ENCODE results near the gene SUN1.

Gene SUN1

DNA sequence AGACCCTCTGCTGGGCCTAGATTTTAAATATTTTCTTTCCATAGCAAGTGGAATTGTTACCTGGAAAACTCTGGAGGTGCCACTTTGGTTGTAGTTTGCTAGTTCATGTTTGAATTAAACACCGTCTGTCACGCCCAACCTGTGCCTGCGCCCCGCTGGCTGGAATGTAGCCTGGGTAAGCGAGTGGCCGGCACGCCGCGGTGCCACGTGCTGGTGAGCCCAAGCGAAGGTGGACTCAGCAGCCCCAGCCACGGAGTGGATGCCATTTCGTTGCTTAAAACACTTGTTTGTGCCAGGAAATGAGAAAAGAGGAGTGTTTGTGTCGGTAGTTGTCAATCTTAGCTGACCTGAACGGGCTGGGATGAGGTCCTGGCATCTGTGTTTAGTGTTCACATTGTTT lies 46.8 kb downstream of the SUN1 start:
- DNase-seq (ENCODE audit: low read depth), result no peak

DNA sequence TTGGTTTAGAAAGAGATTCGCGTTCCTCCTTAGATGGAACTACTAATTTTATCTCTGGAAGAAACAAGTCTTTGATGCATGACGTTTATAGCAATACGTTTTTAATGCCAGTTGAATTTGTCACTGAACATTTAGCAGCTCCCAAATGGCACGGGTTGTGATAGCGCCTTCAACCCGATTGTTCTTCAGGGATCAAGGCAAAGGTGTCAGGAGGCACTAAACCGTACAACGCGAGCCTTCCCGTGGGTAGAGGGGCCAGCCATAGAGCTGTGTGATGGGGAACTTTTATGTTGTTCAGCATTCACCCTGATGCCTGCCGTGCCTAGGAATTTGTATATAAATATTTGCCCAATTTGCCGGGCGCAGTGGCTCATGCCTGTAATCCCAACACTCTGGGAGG lies 47.4 kb downstream of the SUN1 start:
- DNase-seq (ENCODE audit: low read depth), result no peak

DNA sequence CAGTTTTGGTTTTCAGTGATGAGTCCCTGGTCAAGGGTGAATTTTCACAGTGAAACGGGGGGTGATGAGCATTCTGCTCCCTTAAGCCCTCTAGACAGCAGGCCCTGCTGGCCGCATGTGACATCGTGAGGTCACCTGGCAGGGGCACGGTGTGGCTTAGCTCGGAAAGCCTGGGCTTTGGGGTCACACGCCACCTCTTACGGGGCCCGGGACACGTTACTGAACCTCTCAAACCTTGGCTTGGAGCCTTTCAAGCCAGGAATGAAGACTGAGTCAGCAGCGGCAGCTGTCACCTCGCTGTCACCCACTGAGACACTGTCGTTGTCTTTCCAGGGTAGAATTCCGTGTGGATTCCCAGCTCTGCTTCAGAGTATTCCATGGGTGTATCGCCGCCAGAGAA lies 48.2 kb downstream of the SUN1 start:
- no peak for DNase-seq (ENCODE audit: low read depth)

DNA sequence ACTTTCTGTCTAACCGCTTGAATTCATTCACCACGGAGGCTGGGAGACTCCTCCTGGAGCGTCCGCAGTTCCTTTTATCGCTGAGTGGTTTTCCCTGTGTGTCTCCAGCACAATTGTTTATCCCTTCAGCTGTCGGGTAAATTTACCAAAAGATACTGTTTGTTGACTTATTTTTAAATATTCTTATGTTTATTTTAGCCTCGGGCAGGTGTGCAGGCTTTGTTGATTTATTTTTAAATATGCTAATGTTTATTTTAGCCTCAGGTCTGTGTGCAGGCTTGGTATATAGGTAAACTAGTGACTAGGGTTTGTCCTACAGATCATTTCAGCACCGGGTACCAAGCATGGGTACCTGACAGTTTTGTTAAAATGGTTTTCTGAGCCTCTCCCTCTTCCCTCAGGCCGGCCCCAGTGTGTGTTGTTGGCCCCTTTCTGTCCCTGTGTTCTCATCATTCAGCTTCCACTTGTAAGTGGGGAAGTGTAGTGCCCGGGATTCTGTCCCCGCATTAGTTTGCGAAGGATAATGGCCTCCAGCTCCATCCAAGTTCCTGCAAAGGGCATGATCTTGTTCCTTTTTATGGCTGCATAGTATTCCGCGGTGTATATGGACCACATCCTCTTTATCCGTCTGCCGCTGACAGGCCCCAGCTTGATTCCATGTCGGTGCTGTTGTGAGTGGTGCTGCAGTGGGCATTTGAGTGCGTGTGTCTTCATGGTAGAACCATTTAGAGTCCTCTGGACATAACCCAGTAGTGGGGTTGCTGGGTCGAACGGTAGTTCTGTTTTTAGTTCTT lies 49.4 kb downstream of the SUN1 start:
- DNase-seq (ENCODE audit: low read depth), result no peak

DNA sequence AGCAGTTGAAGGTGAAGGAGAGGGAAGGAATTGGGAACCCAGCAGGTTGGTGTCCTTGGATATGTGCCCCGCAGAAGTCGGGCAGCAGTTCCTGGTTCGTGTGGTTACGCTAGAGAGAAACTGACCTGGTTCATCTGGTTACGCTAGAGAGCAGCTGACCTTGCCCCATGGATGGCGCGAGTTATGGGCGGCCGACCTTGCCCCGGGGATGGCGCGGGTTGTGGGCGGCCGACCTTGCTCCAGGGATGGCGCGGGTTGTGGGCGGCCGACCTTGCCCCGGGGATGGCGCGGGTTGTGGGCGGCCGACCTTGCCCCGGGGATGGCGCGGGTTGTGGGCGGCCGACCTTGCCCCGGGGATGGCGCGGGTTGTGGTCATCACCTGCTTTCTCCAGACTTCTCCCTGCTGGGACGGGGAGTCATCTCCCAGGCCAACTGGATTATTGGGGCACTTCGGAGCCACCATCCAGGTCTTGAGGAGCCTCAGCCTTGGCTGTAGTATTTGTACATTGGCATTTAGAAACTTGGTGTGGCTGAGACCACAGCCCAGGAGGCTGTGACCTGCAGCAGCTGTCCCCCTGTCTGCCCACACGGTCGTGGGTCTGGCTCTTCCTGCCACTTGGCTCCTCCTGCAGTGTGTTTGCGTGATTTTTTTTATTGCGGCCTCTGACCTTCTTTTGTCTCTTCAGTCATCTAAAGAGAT lies 50.2 kb downstream of the SUN1 start:
- DNase-seq (ENCODE audit: low read depth), result no peak

DNA sequence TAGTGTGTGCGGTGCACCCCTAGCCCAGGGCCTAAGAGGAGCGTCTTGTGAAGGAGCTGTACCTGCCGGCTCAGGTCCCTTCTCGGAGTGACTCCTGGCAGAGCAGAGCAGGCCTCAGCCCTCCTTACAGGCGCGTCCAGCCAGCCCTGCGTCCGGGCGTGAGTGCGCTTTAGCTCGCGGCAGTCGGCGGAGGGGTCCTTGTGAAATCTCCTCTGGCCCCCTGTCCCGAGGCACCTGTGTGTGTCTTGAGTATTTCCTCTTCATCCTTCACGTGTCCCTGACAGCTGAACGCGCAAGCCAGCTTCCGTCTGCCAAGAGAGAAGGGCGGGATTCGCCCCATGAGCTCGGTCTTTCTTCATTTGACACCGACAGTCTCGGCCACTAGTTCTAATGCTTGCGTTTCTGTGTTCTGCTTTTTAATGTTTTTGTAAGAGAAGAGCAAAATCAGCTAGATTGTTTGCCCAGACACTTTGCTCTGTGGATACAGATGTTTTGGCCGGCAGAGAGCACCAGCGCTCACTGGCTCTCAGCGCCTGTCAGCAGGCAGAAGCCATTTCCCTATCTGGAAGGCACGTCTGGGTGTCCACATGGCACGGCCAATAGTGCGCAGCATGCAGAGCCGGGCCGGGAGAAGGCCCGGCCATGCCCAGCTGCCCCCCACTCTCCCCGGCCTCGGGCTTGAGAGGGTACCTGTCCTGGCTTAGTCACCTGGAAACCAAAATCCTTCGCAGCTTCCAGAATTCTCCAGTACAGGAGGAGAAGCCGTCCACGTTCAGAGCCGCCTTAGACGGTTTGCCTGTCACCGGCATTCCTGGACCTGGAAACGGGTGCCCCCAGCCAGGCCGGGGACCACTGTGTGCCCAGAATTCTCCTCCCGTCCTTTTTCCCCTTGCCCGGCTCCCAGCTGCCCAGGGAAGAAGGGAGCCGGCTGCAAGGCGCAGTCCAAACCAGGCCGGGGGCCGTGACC lies 51.1 kb downstream of the SUN1 start:
- no peak for DNase-seq (ENCODE audit: low read depth)

DNA sequence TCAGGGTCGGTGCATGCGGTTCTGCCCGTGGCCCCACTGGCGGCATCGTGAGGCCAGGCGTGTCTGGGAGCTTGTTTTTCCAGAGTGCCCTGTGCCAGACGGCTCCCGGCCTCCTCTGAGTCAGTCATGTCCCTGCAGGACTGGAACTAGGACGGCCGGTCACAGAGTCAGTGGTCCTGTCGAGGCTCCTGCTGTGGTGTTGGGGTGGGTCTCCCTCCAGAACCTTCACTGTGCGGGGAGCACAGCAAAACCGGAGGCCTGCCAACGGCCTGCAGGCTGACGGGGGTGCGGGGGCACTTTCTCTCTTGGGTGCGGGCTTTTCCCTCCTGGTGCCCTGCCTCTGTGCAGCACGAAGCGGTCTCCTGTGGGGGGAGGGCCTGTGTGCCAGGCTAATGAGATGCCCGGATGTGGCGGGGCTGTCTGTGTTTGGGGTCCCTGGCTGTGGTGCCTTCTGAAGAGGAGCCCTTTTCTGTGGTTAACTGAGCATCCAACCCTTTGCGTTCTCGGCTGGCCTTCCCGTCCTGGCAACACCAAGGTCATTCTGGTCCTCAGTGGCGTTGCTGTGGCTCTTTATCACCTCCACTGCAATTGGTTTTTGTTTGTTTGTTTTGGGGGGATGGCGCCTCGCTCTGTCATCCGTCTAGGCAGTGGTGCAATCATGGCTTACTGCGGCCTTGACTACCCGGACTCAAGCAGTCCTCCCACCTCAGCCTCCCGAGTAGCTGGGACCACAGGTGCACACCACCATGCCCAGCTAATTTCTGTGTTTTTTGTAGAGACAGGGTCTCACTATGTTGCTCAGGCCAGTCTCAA lies 52.1 kb downstream of the SUN1 start:
- no peak for DNase-seq (ENCODE audit: low read depth)

DNA sequence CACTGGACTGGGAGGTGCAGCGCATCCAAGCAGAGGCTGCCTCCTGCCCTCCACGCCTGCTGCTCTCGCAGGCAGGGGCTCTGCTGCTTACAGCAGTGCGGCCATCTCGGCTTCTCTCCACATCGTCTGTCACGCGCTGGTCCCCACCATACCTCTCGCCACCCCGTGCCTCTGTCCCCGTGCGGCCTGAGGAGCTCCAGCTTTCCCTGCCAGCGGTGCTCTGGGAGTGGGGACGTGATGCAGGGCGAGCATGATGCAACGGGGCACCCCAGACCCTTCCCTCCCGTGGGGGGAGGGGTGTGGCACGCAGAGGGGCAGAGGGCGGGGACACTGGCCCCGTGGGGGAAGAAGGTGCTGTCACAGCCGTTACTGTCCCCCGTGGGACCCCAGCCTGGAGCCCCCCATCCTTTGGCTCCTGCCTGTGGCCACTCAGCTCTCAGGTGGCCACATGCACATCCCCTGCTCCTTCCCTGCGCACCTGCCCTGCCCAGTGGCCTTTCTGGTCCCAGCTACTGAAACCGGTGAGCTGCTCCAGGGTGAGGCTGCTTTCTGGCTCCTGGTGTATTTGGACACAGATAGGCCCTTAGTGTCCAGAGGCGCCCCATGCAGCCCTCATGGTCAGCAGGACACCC lies 53.1 kb downstream of the SUN1 start:
- no peak for DNase-seq (ENCODE audit: low read depth)

DNA sequence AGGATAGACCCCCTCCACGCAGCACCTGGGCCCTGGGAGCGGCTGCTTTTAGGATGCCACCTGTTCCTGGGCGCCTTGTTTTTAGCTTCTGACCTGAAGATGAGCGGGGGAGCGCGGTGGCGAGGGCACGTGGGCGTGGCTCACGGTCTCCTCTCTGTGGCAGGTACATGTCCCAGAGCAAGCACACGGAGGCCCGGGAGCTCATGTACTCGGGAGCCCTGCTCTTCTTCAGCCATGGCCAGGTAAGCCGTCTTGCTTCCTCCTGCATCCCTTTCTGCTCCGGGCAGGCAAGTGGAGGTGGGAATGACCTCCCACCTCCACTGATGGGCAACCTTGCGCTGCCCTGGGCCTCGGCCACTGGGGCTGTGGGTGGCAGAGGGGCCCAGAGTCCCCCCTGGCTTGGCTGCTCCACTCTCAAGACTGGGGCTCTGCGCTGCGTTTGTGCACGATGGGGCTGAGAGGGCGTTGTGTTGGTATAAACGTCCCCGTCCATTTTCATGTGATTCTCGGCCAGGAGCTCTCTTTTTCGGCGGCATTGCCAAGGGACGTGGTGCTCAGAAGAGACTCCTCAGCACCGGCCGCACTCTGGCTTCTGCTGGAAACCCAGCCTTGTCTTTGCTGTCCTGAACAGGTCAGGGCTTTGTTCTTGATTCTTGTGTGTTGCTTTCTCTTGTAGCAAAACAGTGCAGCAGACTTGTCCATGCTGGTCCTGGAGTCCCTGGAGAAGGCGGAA lies 53.8 kb downstream of the SUN1 start:
- no peak for DNase-seq (ENCODE audit: low read depth)

DNA sequence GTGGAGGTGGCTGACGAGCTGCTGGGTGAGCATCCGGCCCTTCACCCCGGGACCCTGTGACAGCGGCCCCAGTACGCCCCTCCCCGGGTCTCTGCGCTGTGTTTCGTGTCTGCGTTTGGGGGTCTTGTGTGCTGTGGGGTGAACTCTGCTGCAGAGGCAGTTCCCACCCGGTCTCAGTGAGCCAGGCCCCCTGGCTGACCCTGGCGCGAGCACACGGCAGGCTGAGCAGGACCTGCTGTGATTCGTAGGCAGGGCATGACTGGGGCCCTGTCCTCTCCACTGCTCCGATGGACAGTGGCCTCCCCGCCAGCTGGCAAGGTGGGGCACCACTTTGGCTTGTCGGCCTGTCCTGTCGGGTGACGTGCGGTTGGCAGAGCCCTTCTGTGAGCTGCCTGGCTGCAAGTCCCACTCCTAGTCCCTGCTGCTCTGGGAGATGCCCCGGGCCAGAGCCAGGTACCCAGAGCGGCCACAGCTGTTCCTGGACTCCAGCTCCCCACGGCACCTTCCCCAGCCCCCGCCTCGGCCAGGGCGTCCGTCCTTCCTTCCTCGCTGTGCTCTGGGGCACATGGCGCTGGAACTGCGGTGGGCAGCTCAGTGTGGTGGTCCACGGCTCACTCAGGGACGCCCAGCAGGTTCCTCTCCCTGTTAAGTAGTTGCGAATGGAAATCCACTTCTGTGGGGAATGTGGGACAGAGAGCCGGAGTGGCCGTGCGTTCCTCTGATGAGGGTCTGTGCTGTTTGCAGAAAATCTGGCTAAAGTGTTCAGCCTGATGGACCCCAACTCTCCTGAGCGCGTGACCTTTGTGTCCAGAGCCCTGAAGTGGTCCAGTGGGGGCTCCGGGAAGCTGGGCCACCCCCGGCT lies 54.6 kb downstream of the SUN1 start:
- DNase-seq (ENCODE audit: low read depth), result no peak

DNA sequence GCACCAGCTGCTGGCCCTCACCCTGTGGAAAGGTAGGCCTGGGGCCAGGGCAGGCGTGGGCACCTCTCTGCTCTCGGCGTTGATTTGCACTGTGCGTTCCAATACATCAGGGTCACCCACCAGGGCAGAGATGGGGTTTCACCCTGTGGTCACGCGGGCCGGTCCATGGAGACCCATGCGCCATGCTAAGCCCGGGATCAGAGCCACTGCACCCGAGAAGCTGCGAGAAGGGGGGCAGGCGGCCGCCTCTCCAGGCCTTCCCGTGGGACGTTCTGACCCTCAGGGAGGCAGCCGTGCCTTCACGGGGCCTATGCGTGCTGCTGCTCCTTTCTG lies 55.2 kb downstream of the SUN1 start:
- DNase-seq (ENCODE audit: low read depth), result no peak

DNA sequence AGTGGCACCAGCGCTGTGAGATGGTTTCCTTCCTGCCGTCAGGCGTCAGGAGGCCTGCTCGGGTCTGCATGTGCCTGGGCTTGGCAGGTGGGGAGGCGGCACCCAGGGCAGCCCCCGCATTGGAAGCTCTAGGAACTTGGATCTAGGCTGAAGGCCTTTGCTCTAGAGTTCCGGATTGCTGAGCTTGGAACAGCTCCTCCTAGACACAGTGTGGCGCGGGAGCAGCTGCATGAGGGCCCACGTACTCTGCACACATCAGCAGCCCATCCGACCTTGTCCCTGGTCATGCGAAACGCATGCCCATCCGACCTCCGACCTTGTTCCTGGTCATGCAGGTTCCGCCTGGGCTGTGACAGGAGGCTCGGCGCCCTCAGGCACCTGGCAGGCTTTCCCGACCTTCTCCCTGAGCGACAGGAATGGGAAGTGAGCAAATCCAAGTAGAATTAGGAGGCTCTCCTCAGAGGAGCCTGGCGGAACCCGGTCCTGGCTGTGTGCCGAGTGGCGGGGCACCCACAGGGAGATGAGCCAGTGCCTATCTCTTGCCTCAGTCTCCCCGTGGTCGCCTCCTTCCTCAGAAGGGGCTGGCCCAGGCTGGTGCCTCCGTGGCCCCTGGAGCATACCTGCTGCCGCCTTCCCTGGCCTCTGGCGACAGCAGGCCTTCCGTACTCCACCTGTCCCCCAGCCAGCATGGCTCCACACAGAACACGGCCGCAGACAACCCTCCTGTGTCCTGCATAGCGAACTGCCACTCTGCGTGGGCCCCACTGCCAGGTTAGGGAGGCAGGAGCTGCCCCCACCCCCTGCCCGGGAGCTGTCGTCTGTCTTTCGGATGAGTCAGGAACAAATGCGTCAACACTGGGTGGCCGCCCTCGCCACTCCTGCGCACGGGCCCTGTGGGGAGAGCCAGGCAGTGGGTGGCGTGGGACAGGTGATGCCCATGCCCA lies 56.1 kb downstream of the SUN1 start:
- no peak for DNase-seq (ENCODE audit: low read depth)

DNA sequence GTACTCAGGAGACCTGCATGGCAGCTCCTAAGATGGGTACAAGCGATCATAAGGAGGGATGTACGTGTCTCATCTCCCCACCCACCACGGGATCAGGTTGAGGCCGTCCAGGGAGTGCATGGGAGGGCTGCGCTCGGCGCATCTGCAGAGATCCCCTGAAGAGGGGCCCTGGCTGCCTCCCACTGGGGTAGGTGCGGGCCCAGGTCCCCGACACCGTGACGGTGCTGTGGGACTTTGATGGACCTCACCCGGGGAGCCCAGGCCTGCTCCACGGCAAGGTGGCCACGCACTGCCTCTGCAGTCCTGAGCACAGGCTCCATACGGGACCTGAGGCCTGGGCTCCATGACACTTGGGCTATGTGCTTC lies 56.7 kb downstream of the SUN1 start:
- DNase-seq (ENCODE audit: low read depth), result no peak

DNA sequence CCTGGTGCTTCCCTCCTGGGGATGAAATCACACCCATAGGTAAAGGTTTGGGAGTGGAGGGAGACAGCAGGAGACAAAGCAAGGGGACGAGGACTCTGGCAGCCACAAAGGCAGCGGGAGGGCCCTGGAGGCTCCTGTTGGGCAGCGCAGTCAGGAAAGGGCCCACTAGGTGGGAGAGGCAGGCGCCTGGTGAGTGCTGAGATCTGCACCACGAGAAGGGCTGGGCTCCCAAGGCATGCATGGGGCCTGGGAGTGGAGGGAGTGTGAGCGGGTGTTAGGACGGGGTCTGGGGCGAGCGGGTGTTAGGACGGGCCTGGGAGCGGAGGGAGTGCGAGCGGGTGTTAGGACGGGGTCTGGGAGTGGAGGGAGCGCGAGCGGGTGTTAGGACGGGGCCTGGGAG lies 57.1 kb downstream of the SUN1 start:
- no peak for DNase-seq (ENCODE audit: low read depth)

DNA sequence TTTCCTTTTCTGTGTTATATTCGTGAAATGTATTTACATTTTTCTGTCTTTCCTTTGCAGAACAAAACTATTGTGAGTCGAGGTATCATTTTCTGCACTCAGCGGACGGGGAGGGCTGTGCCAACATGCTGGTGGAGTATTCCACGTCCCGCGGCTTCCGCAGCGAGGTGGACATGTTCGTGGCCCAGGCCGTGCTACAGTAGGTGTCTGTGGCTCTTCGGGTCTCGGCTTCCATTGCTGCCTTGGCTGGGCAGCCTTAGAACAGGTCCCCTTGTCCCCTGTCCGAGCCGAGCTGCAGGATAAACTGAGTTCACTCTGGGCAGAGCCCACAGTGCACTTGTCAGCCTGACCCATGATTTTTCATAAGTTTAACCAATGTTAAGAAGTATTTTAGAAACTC lies 58.6 kb downstream of the SUN1 start:
- DNase-seq (ENCODE audit: low read depth), result no peak

DNA sequence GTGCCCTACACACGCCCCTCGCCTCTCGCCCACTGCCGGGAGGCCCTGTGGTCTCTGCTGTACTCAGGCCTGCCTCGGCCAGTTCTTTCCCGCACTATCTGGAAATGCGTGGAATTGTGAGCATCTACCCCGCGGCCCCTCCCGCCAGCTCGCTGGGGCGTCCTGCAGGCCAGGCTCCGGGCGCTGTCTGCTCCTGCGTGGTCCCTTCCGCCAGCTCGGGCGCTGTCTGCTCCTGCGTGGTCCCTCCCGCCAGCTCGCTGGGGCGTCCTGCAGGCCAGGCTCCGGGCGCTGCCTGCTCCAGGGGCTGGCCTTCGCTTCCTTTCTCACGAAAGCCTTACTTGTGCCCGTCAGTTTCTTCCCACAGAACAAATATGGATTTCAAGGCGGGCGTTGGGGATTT lies 59.0 kb downstream of the SUN1 start:
- DNase-seq (ENCODE audit: low read depth), result no peak

DNA sequence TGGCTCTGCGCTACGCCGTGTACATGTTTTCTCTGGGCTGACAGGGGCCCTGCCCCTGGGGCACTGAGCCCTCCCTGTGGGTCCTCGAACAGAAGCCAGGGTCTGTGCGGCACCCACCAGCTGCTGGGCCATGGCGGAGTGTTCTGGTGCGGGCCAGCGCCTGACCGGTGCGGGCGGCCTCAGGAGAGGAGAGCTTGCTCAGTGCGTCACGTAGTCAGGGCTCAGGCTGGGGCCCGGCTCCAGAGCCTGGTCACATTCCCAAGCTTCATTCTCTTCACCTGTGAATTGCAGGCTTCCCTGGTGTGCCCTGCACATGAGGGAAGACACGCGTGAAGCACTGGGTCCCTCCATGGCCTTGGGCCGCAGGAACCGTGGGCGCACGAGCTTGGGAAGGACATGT lies 59.5 kb downstream of the SUN1 start:
- no peak for DNase-seq (ENCODE audit: low read depth)
